NCI-H460 (cell line): ENCODE data around the gene PRKCA. TPM values are rescaled to one million over a fixed set of nuclear protein-coding genes. Genes with fewer than 3 reads are reported as not detected.

ENCODE experiments used
- DNase-seq: peaks from one replicate; pipeline ENCODE4 v3.0.0-alpha.2; 2016; ENCODE audit warnings: low read depth; ENCODE audit errors: extremely low read depth
- total RNA-seq: library from RNA; depleted of rRNA; stranded (reverse); fragments of >200 nt; shearing (Covaris generic); gene quantifications from 2 replicates; pipeline ENCODE4 v1.2.3, GENCODE V29; 2014

Gene PRKCA
- total RNA-seq, 1 experiment from 2014 or later = 13.6 TPM

DNA sequence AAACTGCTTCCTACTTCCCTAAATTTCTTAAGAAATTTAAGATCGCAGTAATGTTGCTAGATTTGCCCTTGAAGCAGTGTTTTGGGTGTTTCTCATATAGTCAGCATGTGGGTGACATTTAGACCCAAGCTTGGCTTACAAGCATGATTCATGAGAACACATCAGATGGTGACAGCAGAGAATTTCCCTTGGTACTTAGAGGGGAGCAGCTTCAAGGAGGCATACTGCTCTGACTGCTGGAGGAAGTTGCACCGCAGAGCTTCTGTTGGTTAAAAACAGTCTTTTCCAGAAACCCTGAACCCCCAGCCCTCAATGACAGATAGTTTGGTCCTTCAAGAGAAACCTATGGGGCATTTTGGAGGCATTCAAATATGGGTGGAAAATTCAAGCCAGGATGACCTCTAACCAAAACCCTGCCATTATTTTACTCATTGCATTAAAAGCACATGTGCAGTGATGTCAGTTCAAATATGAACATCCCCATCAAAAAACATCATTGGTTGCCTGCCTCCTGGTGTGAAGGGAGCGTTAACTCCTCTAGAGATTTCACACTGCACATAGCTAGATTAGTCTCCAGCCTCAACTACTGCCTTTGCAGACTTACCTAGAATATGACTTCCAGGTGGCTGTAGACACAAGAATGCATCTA, 331.0 kb downstream of the PRKCA start:
- no peak for DNase-seq

DNA sequence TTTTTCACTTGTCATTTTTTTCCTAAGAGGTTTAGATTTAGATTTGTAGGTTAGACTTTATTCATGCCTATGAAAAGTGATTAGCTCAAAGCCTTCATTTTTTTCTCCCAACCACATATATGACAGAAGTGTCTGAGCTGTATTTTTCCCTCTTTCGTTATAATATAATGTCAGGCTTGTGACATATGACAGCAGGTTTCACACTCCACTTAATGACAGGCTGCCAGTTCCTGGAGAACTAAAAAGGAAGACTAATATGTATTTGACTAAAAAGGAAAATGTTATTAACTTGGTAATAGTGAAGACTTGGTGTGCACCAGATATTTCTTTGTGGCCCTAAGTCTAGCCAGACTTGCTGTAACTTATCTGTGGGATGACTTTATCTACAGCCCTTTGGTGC, 331.8 kb downstream of the PRKCA start:
- DNase-seq = no peak

DNA sequence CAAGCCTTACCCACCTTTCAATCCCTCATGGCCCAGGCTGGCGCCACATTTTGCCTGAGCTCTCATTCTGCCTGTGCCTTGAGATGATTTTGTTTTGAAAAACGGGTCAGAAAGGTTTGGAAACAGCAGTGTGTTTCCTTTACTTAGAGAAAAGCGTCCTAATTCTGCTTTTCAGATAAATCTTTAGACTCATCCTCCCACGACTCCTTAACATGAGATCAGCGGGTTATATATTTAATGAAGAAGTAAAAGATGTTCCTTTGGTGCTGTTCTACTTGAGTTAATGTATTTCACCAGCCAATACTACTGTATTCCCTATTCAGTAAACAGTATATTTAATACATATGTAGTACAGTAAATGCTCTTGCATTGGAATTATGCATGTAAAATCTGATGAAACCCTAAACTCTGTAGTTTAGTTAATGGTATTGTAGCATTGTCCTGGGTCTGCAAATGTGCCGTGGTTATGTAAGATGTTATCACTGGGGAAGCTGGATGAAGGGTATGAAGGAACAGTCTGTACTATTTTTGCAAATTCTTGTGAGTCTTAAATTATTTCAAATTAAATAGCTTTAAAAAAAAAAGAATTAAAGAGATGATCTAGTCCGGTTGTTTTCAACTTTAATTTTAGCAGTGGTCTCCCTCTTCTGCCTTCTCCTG, 333.1 kb downstream of the PRKCA start:
- no peak for DNase-seq

DNA sequence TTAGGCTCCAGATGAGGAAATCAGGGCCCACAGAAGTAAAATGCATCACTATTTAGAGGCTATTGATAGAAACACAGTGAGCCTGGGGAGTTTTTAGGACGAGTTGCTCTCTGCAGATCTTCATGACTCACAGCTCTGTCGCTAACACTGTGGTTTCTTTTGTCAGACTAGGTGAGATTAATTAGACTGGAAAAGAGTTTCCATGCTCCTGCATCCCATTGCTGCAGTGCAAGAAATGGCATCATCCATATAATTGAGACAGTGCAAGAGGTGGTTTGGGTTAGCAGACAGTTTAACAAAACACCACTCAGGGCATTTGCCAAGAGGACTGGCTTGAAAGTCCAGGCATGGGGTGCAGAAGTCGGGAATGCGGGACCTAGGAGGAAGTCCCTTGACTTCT, 333.7 kb downstream of the PRKCA start:
- DNase-seq = no peak

DNA sequence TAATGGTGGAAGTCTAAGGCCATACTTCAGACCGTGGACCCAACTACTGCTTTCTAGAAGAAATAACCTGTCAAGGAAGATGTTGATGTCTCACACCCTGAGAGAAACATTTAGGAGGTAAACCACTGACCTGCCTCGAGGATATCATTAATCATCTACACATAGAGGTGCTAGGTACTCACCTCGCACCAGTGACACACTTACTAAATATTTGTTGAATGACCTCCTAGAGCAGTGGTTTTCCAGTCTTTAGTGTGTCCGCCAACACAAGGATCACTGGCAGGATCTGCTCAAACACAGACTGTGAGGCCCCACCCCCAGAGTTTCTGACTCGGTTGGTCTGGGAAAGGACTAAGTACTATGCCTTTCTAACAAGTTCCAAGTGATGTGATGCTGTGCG, 335.1 kb downstream of the PRKCA start:
- no peak for DNase-seq

DNA sequence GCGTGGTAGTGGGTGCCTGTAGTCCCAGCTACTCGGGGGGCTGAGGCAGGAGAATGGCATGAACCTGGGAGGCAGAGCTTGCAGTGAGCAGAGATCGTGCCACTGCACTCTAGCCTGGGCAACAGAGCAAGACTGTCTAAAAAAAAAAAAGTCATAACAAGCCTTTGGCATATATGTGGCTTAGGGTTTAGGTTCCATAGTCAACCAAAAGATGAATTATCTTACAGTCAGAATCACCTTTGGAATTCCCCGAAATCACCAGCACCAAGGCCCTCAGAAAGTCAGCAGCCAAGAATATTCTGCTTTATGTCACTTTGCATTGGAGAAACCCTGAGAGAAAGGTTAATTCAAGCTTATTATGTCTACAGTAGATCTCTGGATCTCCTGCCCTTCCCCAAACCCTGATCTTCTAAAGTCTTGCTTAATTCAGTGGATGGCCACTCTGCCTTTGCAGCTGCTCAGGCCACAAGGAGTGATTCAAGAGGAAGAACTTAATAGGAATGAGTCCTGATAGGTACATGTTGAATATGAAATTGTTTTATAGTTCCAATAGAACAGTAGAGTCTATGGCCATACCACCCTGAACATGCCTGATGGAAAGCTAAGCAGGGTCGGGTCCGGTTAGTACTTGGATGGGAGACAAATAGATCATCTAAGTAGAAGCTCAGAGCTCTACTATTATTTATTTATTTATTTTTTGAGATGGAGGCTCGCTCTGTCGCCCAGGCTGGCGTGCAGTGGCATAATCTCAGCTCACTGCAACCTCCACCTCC, 336.5 kb downstream of the PRKCA start:
- DNase-seq = no peak

DNA sequence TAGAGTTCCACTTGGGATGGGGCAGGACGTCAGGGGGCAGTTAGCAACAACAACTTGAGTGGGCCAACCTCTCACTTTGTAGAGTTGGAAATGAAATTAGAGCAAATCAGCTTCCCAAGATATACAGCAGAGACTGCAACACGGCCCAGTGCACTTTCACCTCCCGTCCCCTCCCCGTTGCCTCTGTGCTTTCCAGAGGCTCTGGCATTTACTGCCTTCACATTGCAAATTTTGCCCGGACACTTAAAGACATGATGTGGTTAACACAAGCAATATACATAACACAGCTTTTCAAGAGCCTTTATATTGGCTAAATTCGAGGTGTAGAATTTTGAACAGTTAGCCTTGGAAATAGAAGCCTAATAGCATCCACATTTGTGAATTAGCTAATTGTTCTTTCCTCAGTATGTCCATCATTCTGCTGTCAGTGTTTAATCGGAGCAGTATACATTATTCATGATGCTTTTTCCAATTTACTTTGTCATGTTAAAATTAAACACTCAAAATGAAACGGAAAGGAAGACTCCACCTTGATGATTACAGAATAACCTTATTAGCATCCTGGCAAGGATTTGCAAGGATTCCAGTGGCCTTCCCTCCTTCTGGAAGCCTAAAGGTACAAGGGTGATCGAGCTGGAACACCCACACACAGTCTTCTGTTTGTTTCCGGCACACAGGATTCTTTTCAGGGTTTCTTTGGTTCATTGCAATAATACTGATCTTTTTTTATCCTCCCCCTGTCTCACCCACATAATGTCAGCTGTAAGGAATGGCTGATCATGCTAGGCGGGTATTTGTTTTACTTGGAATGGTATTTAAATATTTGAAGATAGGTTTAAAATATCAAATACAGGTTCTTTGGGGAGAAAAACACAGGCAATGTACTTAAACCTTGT, 341.6 kb downstream of the PRKCA start:
- no peak for DNase-seq

DNA sequence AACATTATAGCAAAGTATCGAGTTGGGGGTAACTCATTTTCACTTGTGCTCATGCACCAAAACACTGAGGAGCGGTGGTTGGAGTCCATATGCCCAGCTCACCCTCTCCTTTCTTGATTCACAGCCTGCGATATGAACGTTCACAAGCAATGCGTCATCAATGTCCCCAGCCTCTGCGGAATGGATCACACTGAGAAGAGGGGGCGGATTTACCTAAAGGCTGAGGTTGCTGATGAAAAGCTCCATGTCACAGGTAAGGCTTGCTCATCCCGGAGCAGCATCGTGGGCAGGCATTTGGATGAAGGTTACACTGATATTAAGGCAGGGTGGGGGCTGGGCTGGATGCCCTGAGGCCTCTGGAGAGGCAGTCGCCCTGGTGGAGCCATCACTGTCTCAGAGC, 342.8 kb downstream of the PRKCA start:
- no peak for DNase-seq

DNA sequence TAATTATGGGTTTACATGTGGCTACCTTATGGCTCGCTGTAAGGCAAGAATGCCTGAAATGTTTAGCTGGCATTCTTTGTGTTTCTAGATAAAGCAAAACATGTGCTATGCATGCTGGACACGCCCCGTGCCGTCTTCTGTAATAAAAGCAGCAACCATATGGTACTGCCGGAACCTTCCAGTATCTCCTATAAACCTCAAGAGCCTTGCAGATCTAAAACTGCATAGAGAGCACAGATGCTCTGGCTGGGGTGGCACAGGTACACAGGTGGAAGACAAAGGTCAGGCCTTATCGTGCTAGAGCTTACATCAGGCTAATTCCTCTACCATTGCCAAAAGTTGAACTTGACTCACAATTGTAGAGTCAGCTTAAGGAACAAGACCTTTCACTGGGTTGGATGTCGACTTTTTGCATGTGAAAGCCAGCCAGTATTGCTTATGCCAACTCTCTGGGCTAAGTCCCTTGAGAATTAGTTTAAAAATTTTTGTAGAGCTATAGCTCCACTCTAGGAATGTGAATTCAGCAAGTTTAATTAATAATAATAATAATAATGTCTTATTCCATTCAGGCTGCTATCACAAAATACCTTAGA, 345.1 kb downstream of the PRKCA start:
- DNase-seq = no peak

DNA sequence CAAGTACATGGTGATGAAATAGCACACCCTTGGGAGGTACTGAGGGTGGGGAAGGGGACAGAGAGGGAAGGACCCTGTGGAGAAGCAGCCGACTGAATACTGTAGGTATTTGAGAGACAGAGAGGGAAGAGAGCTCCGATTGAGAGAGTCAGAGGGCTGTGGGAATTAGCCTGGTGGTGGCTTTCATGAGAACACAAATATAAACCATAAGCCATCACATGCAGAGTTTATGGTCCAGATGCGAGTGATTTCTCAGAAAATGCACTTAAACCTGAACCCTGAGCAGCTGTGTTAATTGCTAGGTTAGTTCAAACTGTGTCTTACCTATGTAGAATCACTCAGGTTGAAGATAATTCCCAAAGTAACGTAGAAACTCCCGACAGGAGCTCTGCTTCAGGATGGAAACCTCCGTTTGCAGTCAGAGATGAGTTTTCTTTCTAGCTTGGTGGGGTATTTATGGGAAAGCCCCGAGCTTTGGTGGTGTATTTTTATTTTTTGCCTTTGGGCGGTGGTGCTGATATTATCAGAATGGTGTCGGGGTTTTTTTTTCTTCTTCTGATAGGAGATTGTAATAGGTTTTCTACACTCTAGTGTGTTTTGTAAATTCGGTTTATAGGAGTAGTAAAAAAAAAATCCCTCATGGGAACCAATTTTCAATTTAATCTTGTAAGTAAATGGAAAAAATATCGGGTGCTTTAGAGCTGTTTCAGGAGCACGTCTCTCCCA, 347.6 kb downstream of the PRKCA start:
- no peak for DNase-seq

DNA sequence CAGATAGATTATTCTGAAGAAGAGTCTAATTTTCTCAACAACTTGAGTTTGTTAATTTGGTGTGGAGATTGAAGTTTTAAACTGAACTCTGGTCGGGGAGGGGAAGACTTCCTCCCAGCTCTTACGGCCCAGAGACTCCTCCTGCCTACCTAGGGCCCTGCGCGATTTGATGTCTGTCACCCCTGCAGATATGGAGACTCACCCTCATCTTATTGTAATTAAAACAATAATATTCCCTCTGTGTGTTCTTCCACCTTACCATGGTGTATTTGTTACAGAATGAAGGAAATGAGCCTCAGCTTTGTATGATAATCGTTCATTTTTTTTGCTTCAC, 348.1 kb downstream of the PRKCA start:
- no peak for DNase-seq

DNA sequence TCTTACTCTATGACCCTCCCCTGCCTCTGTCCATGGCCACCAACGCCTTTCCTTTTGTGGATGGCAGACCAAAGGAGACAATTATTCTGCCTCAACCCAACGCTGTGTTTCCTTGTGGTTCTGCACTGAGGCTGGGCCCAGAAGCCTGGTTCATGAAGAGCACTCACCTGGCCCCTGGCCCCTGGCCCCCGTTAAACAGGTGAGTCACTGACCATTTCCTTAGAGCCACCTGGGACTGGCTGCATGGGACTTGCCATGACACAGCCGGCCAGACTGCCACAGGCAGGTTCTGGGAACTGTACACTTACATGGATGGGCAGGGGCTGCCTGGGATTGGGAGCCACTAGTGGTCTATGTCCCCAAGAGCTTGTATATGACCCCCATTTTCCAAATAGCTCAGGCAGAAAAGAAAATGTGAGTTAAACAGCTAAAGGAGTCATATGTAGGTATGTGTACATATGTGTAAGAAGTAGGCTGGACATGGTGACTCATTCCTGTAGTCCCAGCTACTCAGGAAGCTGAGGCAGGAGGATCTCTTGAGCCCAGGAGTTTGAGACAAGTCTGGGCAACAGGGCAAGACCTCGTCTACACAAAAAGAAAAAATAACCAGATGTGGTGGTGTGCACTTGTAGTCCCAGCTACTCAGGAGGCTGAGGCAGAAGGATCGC, 350.6 kb downstream of the PRKCA start:
- no peak for DNase-seq

DNA sequence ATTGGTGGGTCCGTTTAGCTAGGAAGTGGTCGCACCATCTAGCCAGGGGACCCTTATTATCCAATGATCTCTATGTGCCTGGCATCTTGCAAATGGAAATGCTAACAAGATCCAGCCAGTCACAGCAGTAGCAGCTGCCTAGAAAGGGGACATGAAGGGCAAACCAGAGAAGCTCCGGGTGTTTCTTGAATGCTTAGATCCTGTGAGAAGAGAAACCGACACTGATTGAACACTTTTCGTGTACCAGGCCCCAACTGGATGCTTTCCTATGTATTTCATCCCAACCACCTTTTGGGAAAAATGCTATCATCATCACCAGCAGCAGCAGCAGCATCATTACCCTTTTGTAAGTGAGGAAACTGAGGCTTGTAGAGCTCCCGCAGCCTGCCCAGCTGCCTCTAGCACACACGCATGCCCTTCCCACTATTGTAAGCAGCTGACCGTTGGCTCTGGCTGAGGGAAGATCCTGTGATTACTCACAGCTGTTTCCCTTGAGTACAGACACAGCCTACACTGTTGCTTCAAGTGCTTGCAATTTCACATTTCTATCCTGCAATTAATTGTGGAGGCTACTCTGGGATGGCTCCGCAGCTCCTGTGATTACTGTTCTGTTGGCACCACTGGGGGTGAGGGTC, 351.8 kb downstream of the PRKCA start:
- DNase-seq = no peak

DNA sequence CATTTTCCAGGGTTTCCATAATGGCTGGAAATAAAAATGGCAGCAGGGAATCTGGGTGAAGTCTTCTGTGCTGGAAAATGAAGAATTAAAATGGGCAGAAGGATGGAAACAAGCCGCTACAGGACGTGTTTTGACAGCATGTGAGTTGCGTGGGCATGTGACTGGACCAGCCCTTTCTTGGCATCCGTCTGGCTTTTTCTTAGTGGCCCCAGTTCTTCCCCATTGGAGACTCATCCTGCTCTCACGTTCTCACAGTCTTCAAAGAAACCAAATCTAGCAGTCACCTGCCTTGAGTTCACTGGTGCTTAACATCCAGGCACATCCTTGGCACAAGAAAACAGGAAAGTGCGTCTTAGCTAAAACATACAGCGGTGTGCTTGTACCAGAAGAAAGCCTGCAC, 352.4 kb downstream of the PRKCA start:
- no peak for DNase-seq

DNA sequence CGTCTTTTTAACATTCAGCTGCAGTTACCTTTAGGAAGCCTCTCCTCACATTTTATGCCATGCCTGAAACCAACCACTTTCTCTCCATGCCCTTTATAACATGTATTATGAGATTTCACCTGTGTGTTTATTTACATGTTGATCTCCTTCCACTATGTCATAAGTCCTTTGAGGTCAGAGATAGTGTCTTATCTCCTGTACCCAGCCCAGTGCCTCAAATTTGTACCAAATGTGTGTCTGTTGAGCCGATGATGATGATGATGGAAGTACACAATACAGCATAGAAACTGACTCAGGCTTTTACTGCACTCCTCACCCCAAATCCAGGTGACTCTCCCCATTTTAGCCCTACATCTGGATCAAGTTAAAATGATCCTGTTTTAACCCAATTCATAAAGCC, 353.0 kb downstream of the PRKCA start:
- DNase-seq = no peak

DNA sequence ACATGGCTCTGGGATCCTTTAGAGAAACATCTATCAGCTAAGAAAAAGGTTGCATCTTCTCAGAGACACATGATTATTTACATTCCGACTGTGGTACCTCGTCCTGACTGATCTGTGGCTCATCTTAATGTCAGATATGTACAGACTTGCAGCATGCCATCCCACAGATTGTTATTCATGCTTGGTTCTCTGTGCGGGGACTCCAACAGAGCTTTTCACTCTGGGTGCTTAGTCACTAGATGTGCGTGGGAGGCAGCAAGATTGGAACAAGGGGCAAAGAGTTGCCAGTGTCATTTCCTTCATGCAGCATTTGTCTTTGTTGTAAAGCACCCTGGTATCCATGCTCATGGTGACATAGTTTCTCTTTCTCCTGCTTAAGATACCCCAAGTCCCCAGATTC, 353.4 kb downstream of the PRKCA start:
- no peak for DNase-seq

DNA sequence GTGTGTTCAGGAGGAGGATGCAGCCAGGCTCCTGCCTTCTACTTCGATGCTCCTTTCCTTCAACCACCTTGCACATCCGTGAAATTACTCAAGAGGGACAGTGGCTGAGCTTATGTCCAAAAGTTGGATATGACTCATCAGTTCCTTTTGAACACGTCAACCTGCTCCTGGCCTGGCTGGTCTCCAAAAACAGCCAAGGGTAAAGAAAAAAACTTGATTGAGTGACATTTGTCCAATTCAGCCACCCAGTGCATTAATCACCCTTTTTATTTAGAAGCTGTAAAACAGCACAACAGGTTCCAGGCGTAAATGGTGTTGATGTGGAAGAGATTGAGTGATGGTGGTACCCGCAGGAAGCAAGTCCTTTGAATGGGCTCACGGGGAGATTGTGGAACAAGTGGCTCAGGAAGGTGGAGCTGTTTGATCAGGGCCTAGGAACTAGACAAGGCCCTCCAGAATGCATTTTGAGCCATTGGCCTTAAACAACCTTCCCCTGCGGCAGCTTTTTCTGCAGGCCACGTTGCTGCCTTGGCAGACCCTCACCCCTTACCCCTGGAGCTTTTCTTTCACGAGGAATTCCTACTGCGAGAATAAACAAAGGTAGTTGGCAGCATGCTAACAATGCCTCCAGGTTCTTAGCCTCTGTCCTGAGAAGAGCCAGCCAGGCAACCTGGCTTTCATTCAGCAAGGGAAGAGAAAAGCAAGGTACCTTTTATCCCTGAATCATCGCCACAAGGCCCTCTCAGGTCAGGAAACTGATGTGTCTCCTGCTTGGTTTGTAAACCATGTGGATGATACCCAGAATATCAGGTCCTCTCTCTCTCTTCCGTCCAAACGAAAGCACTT, 359.2 kb downstream of the PRKCA start:
- DNase-seq = peak; percentile 6

DNA sequence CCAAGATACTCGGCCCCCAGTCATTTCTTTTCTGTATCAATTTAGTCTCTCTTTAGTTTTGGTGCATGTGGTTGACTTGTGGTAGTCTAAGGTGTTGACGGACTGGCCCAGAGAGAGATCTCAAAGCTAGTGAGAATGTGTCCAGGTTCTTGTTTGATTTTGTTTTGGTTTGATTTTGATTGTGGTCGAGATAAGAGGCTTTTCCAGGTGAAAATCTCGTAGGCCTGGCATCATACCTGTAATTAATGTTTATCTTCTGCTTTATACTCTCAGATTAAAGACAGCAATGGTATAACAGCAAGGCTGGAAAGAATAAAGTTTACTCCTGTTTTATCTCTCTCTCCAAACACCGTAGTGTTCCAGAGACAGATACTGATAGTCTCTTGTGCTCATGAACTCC, 360.1 kb downstream of the PRKCA start:
- DNase-seq = no peak
